ENCODE data around the gene ALPL. TPM values are rescaled to one million over a fixed set of nuclear protein-coding genes. Genes with fewer than 3 reads are reported as not detected.
"Not testable (repeated sequence)": the region's sequence is repeated elsewhere in the genome, so short reads cannot be mapped to it uniquely, and the experiment has no call there.

ALPL gene
- total RNA-seq (10 to 100 TPM; 10.1 to 32.1 (median 15.9) TPM), polyA plus RNA-seq (14.1 TPM)
- long read RNA-seq, donor 1, transcript ALPL-204 (12 exons, 2,589 nt) = major isoform, 26 of 39 reads
- long read RNA-seq, donor 1, partial matches to known transcripts = 3 of 39 reads
- long read RNA-seq, donor 1, other reads (novel, unspliced or antisense) = 9 of 39 reads
- long read RNA-seq, donor 2, transcript ALPL-204 (12 exons, 2,589 nt) = major isoform, 35 of 41 reads
- long read RNA-seq, donor 2, partial matches to known transcripts = 3 of 41 reads
- long read RNA-seq, donor 2, other reads (novel, unspliced or antisense) = 1 of 41 reads
- long read RNA-seq, donor 3, transcript ALPL-204 (12 exons, 2,589 nt) = major isoform, 91 of 130 reads
- long read RNA-seq, donor 3, transcript ALPL-207 (11 exons, 2,131 nt) = minor isoform, 7 of 130 reads
- long read RNA-seq, donor 3, partial matches to known transcripts = 15 of 130 reads
- long read RNA-seq, donor 3, other reads (novel, unspliced or antisense) = 16 of 130 reads
- long read RNA-seq, donor 4, transcript ALPL-204 (12 exons, 2,589 nt) = major isoform, 15 of 22 reads
- long read RNA-seq, donor 4, partial matches to known transcripts = 3 of 22 reads
- long read RNA-seq, donor 4, other reads (novel, unspliced or antisense) = 3 of 22 reads

DNA sequence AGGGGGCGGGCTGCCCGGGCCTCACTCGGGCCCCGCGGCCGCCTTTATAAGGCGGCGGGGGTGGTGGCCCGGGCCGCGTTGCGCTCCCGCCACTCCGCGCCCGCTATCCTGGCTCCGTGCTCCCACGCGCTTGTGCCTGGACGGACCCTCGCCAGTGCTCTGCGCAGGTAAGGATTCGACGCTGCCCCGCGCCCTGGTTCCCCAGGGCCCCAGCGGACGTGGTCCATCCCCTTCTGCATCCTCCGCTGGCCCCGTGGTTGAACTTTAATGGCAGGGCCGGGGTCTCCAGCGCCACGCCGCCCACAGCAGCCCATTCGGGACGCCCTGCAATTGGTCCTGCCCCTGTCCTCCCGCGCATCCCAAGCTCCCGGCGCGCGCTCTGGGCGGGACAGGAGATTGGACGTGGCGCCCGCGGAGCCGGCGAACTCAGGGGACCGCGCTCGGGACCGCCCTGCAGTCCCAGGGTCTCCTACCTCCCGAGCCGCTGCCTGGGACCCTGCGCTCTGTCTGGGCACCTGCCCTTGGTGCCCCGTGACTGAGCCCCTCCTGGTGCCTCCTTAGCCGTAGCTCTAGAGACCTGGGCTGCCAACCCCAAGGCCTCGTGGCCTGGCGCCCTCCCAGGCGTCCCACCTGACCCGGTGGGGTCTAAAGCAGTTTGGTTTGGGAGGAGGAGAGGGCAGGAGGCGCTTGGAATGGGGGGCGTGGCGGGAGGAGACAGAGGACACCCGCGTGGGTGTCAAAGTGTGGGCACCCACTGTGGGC lies at the start of gene ALPL:
ALPL (plus strand) TSS at position 73 of the 762 bp plus-strand sequence. CDS start 44,659 bp downstream, outside the sequence.
- peaks cover 8% of the 10 kb centered on the region for H3K4me1 ChIP-seq (ENCODE audit: control insufficient read depth, insufficient read depth, low read length)
- ATAC-seq (peak in 1 of 2 donors; percentile 41), DNase-seq (peak; percentile 33 to 61 (median 58))
- no peaks in the 10 kb centered on the region for H3K9me3 ChIP-seq (ENCODE audit: control insufficient read depth, low read length)
- H3K4me3 ChIP-seq (ENCODE audit: low read length) = peak within 1 kb of the TSS; percentile 43
- no peaks in the 10 kb centered on the region for H3K27me3 ChIP-seq (ENCODE audit: control insufficient read depth, insufficient read depth)
- intact Hi-C loops (cut with DNase I) = loop anchor here (2.0 to 10.0 kb wide), 5 partner anchors 57 to 147 kb away; no protein-coding TSS in a partner anchor
- 8% methylated on average over 66 of the region's 67 CpGs for WGBS
- H3K27ac ChIP-seq (ENCODE audit: low read length) = no peak within 1 kb of the TSS

DNA sequence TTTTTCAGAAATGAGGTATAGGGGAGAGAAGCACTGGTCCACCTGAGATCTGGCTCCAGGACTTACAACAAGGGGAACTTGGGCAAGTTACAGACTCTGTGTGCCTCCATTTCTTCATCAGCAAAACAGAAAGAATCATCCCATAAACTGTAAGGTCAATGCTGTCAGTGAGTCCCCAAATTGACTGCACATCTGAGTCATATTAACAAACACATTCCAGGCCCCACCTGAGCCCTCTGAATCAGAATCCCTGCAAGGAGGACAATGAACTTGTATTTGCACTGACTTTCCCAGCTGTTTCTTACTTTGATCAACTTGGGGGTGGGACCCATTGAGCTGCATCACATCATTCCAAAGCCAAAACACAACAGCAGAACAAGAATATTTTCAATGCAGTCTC lies 44.1 kb upstream of the ALPL start:
- H3K4me3 ChIP-seq (ENCODE audit: low read length); intact Hi-C loops (cut with DNase I); DNase-seq; H3K9me3 ChIP-seq (ENCODE audit: control insufficient read depth, low read length); H3K27me3 ChIP-seq (ENCODE audit: control insufficient read depth, insufficient read depth); H3K27ac ChIP-seq (ENCODE audit: low read length); H3K4me1 ChIP-seq (ENCODE audit: control insufficient read depth, insufficient read depth, low read length); ATAC-seq: not testable (repeated sequence)

DNA sequence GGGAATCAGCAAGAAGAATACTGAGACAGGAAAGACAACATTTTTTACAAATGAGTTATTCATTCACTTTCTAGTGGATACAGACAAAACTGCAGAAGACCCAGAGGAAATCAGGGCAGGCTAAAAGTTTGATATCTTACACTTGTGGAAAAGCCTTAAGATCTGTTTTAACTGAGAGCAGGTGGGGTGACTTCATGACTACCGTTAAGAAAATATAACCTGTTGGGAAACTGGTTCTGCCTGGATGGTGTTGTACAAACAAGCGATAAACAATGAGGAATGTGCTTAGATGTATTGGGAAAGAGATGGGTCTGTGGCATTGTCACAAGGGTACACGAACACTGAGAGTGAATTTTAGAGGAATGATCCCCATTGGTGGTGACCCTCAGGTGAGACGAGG lies 41.3 kb upstream of the ALPL start:
- ATAC-seq; H3K27me3 ChIP-seq (ENCODE audit: control insufficient read depth, insufficient read depth); H3K9me3 ChIP-seq (ENCODE audit: control insufficient read depth, low read length); intact Hi-C loops (cut with DNase I); H3K4me1 ChIP-seq (ENCODE audit: control insufficient read depth, insufficient read depth, low read length); H3K27ac ChIP-seq (ENCODE audit: low read length); DNase-seq; H3K4me3 ChIP-seq (ENCODE audit: low read length): not testable (repeated sequence)
- 80% methylated on average over 4 of the region's 4 CpGs for WGBS

DNA sequence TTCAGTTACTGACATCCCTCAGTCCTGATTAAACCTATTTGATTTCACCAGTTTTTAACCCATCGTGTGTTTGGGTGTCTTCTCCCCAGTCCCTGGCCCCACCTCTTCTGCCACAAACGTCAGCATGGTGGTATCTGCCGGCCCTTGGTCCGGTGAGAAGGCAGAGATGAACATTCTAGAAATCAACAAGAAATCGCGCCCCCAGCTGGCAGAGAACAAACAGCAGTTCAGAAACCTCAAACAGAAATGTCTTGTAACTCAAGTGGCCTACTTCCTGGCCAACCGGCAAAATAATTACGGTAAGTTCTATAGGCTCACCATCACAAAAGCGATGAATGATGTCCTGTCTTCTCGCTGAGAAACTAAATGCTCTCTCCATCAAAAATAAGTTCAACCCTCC lies 40.6 kb upstream of the ALPL start:
- Histone ChIP-seq H3K9me3 (ENCODE audit: control insufficient read depth, low read length) (no peaks in the 10 kb centered on the region), H3K4me3 (ENCODE audit: low read length) (no peak overlapping the region), H3K27ac (ENCODE audit: low read length) (no peak overlapping the region), H3K27me3 (ENCODE audit: control insufficient read depth, insufficient read depth) (no peaks in the 10 kb centered on the region), H3K4me1 (ENCODE audit: control insufficient read depth, insufficient read depth, low read length) (peaks cover 5% of the 10 kb centered on the region)
- DNase-seq = no peak
- intact Hi-C loops (cut with DNase I) = no loop called here
- 46% methylated on average over 10 of the region's 10 CpGs for whole genome bisulfite sequencing
- no peak for ATAC-seq

DNA sequence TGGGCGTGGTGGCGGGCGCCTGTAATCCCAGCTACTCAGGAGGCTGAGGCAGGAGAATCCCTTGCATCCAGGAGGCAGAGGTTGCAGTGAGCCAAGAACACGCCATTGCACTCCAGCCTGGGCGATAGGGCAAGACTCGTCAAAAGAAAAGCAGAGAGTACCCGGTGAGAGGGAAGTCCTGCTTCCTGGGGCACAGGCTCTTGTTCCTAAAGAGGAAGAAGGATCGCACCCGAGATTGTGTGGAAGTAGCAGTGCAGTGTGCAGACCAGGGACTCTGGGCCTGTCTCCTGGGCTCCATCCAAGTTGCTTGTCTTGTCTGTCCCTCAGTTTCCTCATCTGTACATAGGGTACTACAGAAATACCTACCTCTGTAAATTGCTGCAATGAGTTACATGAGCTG lies 39.6 kb upstream of the ALPL start:
- Histone ChIP-seq H3K4me3 (ENCODE audit: low read length) (no peak overlapping the region), H3K27ac (ENCODE audit: low read length) (no peak overlapping the region), H3K4me1 (ENCODE audit: control insufficient read depth, insufficient read depth, low read length) (peaks cover 5% of the 10 kb centered on the region), H3K27me3 (ENCODE audit: control insufficient read depth, insufficient read depth) (no peaks in the 10 kb centered on the region), H3K9me3 (ENCODE audit: control insufficient read depth, low read length) (no peaks in the 10 kb centered on the region)
- intact Hi-C loops (cut with DNase I) = no loop called here
- ATAC-seq (no peak), DNase-seq (no peak)
- WGBS = 87% methylated on average over 9 of the region's 9 CpGs

DNA sequence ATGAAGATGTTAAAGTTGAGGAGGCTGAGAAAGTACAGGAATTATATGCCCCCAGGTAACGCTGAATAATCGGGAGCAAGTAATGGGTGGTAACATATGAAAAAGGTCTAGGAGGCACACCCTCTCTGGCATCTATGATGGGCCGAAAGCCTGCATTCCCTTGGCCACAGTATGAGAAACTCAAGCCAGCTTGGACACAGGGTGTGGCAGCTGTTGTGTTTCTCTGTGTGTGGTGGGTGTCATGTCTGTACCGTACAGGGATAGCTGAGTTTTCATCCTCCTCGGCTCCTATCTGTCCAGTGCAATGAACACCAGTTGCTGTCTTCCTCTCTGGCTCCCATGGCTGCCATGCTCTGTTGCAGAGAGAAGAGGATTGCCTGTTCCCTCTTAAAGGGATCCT lies 36.4 kb upstream of the ALPL start:
- Histone ChIP-seq H3K4me3 (ENCODE audit: low read length) (no peak overlapping the region), H3K27ac (ENCODE audit: low read length) (no peak overlapping the region), H3K4me1 (ENCODE audit: control insufficient read depth, insufficient read depth, low read length) (peaks cover 5% of the 10 kb centered on the region), H3K27me3 (ENCODE audit: control insufficient read depth, insufficient read depth) (no peaks in the 10 kb centered on the region), H3K9me3 (ENCODE audit: control insufficient read depth, low read length) (no peaks in the 10 kb centered on the region)
- ATAC-seq = no peak
- intact Hi-C loops (cut with DNase I) = no loop called here
- DNase-seq = no peak
- 77% methylated on average over 5 of the region's 5 CpGs for WGBS

DNA sequence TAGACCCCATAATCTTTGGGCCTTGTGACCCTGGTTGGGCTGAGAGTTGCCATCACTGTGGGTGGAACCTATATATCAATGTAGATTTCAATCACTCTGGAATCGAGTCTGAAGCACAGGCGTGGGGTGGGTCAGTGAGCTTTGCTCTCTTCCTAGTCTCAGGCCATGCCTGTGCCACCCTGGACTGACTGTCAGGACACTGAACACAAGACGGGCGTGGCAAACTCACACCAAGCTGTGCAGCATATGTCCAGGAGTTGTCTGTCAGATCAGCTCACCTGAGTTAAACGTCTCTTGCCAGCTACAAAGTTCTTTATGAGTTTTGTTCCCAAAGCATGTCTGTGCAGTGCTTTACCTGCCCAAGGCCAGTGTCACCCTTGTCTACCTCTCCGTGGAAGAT lies 30.9 kb upstream of the ALPL start:
- Histone ChIP-seq H3K27ac (ENCODE audit: low read length) (no peak overlapping the region), H3K9me3 (ENCODE audit: control insufficient read depth, low read length) (no peaks in the 10 kb centered on the region), H3K27me3 (ENCODE audit: control insufficient read depth, insufficient read depth) (no peaks in the 10 kb centered on the region), H3K4me1 (ENCODE audit: control insufficient read depth, insufficient read depth, low read length) (no peaks in the 10 kb centered on the region), H3K4me3 (ENCODE audit: low read length) (no peak overlapping the region)
- ATAC-seq (no peak), DNase-seq (no peak)
- intact Hi-C loops (cut with DNase I) = no loop called here
- 88% methylated on average over 6 of the region's 6 CpGs for WGBS

DNA sequence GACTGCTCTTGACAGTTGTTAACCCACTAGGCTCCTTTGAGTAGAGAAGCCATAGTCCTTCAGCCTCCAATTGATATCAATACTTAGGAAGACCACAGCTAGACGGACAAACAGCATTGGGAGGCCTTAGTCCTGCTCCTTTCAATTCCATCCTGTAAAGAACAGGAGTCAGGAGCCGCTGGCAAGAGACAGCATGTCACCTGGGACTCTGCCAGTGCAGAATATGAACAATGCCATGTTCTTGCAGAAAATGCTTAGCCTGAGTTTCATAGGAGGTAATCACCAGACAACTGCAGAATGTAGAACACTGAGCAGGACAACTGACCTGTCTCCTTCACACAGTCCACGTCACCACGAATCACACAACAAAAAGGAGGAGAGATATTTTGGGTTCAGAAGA lies 25.3 kb upstream of the ALPL start:
- H3K27ac ChIP-seq (ENCODE audit: low read length); intact Hi-C loops (cut with DNase I); H3K27me3 ChIP-seq (ENCODE audit: control insufficient read depth, insufficient read depth); H3K4me3 ChIP-seq (ENCODE audit: low read length); H3K9me3 ChIP-seq (ENCODE audit: control insufficient read depth, low read length); ATAC-seq; H3K4me1 ChIP-seq (ENCODE audit: control insufficient read depth, insufficient read depth, low read length); DNase-seq: not testable (repeated sequence)
- WGBS = 95% methylated on average over 4 of the region's 4 CpGs

DNA sequence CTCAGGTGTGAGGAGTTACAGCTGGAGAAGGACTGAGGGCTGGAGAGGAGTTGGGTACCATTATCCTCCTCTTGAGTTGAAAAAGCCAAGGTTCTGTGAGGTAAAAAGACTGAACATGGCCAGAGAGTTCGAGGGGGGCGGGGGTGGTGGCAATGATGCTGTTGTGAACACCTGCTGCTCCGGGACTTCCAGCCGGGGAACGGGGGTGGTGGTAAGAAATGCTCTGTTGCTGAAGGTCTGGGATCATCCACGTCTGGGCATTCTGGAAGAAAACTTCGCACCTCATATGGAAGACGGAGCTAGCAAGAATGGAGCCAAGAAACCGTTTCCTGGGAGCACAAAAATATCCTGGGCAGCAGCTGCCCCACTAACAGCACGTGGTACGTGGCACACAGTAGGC lies 20.1 kb upstream of the ALPL start:
- no peaks in the 10 kb centered on the region for H3K27me3 ChIP-seq (ENCODE audit: control insufficient read depth, insufficient read depth)
- intact Hi-C loops (cut with DNase I) = no loop called here
- H3K4me1 ChIP-seq (ENCODE audit: control insufficient read depth, insufficient read depth, low read length) = no peaks in the 10 kb centered on the region
- no peaks in the 10 kb centered on the region for H3K9me3 ChIP-seq (ENCODE audit: control insufficient read depth, low read length)
- no peak overlapping the region for H3K4me3 ChIP-seq (ENCODE audit: low read length)
- no peak overlapping the region for H3K27ac ChIP-seq (ENCODE audit: low read length)
- WGBS = 87% methylated on average over 11 of the region's 11 CpGs
- no peak for DNase-seq
- ATAC-seq = no peak

DNA sequence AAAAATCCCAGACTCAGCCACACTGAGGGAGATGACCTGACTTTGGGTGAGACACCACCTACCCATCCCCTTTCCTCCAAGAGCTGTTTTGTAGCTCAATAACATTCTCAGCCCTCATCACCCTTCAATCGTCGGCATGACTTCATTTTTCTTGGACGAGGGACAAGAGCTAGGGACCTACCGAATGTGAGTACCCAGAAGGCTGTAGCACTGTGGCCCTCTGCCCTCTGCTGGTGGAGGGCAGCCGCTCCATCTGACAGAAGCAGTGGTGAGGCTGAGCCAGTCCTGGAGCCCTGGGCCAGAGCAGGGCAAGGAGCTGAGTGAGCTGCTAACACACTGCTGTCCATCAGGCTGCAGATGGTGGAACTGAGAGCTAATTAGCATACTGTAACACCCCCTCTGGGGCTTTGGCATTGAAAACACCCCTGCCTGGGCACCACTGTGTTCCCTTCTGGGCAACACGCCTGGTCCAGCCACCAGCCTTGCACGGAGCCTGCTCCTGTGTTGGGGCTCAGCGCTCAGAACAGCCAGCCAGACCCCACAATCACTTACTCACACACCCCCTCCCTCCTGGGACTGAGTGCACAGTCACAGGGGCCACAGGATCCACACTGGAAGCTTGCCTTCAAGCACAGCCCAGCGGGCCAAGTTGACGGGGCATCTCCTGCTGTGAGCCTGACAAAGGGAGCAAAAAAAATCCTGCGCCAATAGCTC lies 18.3 kb upstream of the ALPL start:
- intact Hi-C loops (cut with DNase I) = no loop called here
- WGBS = 67% methylated on average over 11 of the region's 11 CpGs
- no peaks in the 10 kb centered on the region for H3K9me3 ChIP-seq (ENCODE audit: control insufficient read depth, low read length)
- no peak overlapping the region for H3K27ac ChIP-seq (ENCODE audit: low read length)
- peak in 1 of 2 donors; percentile 76 for ATAC-seq
- H3K4me3 ChIP-seq (ENCODE audit: low read length) = no peak overlapping the region
- H3K4me1 ChIP-seq (ENCODE audit: control insufficient read depth, insufficient read depth, low read length) = no peaks in the 10 kb centered on the region
- DNase-seq = peak in 2 of 3 donors; percentile 38 to 59
- no peaks in the 10 kb centered on the region for H3K27me3 ChIP-seq (ENCODE audit: control insufficient read depth, insufficient read depth)

Data from right cardiac atrium (tissue), 5 donors.